ENCODE data around the gene NEDD4. TPM values are rescaled to one million over a fixed set of nuclear protein-coding genes. Genes with fewer than 3 reads are reported as not detected.
"Not testable (repeated sequence)": the region's sequence is repeated elsewhere in the genome, so short reads cannot be mapped to it uniquely, and the experiment has no call there.

Gene NEDD4
- total RNA-seq, 2 experiments from 2014 or later: 2.6 to 2.7 TPM

DNA sequence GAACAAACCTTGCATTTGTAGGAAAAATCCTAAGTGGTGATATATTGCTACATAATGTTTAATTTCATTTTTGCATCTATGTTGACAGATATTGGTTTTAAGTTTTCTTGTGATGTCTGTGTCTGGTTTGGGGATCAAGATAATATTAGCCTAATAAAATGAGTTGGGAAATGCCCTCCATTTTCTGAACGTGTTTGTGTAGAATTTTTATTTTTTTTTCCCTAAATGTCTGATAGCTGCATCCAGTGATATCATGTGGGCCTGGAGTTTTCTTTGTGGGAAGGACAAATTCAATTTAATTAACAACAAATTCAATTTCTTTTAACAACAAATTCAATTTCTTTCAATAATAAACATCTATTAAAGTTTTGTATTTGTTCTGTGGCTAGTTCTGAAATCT lies 35.1 kb downstream of the NEDD4 start:
- no peak for ATAC-seq (ENCODE audit: poor library complexity)
- DNase-seq: no peak
- H3K4me1 Mint-ChIP-seq (ENCODE audit: low read depth): no peaks in the 10 kb centered on the region
- POLR2A ChIA-PET: no interaction called here
- no peaks in the 10 kb centered on the region for H3K27me3 ChIP-seq (ENCODE audit: control insufficient read depth in 1 of 2, insufficient read depth in 2 of 2, low read length in 2 of 2)
- no peaks in the 10 kb centered on the region for H3K36me3 Mint-ChIP-seq (ENCODE audit: low read depth)
- no peaks in the 10 kb centered on the region for H3K9me3 Mint-ChIP-seq
- CTCF ChIA-PET: no interaction called here
- H3K4me3 Mint-ChIP-seq: no peak overlapping the region
- H3K27ac ChIP-seq (ENCODE audit: low read depth in 1 of 2, low read length in 2 of 2): no peak overlapping the region
- H3K27ac Mint-ChIP-seq: no peak overlapping the region
- H3K36me3 ChIP-seq (ENCODE audit: insufficient read depth, low read length): no peaks in the 10 kb centered on the region
- H3K4me1 ChIP-seq (ENCODE audit: insufficient read depth, low read length): no peaks in the 10 kb centered on the region
- H3K27me3 Mint-ChIP-seq: no peaks in the 10 kb centered on the region
- TF ChIP-seq, protein P1, sequence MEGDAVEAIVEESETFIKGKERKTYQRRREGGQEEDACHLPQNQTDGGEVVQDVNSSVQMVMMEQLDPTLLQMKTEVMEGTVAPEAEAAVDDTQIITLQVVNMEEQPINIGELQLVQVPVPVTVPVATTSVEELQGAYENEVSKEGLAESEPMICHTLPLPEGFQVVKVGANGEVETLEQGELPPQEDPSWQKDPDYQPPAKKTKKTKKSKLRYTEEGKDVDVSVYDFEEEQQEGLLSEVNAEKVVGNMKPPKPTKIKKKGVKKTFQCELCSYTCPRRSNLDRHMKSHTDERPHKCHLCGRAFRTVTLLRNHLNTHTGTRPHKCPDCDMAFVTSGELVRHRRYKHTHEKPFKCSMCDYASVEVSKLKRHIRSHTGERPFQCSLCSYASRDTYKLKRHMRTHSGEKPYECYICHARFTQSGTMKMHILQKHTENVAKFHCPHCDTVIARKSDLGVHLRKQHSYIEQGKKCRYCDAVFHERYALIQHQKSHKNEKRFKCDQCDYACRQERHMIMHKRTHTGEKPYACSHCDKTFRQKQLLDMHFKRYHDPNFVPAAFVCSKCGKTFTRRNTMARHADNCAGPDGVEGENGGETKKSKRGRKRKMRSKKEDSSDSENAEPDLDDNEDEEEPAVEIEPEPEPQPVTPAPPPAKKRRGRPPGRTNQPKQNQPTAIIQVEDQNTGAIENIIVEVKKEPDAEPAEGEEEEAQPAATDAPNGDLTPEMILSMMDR (IDR thresholded peaks at IDR 0.05): no peak
- intact Hi-C loops (cut with DNase I, micrococcal nuclease): no loop called here
- H3K9me3 ChIP-seq (ENCODE audit: control insufficient read depth in 1 of 2, insufficient read depth in 1 of 2, low read length in 2 of 2): no peaks in the 10 kb centered on the region
- H3K4me3 ChIP-seq (ENCODE audit: low read length): no peak overlapping the region

DNA sequence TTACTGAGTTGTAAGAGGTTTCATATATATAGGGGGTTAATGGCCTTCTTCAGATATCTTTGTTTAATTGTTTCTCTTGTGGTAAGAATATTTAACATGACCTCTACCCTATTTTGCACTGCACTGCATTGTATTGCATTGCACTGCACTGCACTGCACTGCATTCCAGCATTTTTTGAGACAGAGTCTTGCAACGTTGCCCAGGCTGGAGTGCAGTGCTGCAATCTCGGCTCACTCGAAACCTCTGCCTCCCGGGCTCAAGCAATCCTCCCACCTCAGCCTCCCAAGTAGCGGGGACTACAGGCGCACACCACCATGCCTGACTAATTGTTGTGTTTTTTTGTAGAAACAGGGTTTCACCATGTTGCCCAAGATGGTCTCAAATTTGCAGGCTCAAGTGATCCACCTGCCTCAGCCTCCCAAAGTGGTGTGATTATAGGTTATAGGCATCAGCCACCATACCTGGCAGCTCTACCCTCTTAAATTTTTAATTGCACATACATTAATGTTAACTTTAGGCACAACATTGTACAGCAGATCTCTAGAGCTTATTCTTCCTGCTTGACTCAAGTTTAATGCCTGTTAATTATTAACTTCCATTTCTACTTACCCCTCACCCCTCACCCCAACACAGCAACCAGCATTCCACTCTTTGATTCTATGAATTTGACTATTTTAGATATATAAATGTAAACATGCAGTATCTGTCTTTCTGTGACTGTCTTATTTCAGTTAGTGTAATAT lies 38.4 kb downstream of the NEDD4 start:
- no peaks in the 10 kb centered on the region for H3K27me3 ChIP-seq (ENCODE audit: control insufficient read depth in 1 of 2, insufficient read depth in 2 of 2, low read length in 2 of 2)
- no peak overlapping the region for H3K4me3 ChIP-seq (ENCODE audit: low read length)
- H3K36me3 ChIP-seq (ENCODE audit: insufficient read depth, low read length): no peaks in the 10 kb centered on the region
- ChIA-PET POLR2A (no interaction called here), CTCF (no interaction called here)
- intact Hi-C loops (cut with DNase I, micrococcal nuclease): no loop called here
- DNase-seq: no peak
- TF ChIP-seq, protein P1 (IDR thresholded peaks at IDR 0.05): no peak
- H3K27ac Mint-ChIP-seq: no peak overlapping the region
- no peak for ATAC-seq (ENCODE audit: poor library complexity)
- H3K27ac ChIP-seq (ENCODE audit: low read depth in 1 of 2, low read length in 2 of 2): no peak overlapping the region
- no peaks in the 10 kb centered on the region for H3K9me3 ChIP-seq (ENCODE audit: control insufficient read depth in 1 of 2, insufficient read depth in 1 of 2, low read length in 2 of 2)
- H3K27me3 Mint-ChIP-seq: no peaks in the 10 kb centered on the region
- peaks cover 2% of the 10 kb centered on the region for H3K9me3 Mint-ChIP-seq
- no peak overlapping the region for H3K4me3 Mint-ChIP-seq
- H3K36me3 Mint-ChIP-seq (ENCODE audit: low read depth): no peaks in the 10 kb centered on the region
- H3K4me1 Mint-ChIP-seq (ENCODE audit: low read depth): no peaks in the 10 kb centered on the region
- no peaks in the 10 kb centered on the region for H3K4me1 ChIP-seq (ENCODE audit: insufficient read depth, low read length)

DNA sequence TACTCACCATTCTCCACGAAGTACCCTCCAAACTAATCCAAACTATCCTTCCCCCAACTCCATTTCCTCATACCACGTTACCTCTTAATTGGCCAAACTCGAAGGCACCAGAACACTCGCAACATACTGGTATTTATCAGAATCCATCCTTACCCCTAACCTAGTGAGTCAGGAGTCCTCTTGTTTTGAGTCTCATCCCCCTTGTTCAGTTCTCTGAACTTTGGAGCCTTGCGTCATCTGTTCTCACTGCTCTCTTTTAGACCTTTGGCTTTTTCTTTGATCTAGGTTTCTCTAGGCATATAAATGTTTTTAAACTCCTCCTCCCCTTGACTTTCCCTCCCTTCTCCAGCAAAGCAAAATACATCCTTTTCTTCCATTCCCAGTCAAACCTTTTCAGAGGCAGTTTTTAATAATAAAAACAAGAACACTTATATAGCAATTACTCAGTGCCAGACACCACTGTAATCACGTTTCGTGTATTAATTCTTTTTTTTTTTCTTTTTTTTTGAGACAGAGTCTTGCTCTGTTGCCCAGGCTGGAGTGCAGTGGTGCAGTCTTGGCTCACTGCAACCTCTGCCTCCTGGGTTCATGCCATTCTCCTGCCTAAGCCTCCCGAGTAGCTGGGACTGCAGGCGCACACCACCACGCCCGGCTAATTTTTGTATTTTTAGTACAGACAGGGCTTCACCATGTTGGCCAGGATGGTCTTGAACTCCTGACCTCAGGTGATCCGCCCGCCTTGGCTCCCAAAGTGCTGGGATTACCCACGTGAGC lies 40.7 kb downstream of the NEDD4 start:
- H3K9me3 ChIP-seq (ENCODE audit: control insufficient read depth in 1 of 2, insufficient read depth in 1 of 2, low read length in 2 of 2); H3K27me3 ChIP-seq (ENCODE audit: control insufficient read depth in 1 of 2, insufficient read depth in 2 of 2, low read length in 2 of 2); H3K27ac ChIP-seq (ENCODE audit: low read depth in 1 of 2, low read length in 2 of 2); ATAC-seq (ENCODE audit: poor library complexity); H3K4me3 Mint-ChIP-seq; H3K4me1 Mint-ChIP-seq (ENCODE audit: low read depth); H3K9me3 Mint-ChIP-seq; H3K27ac Mint-ChIP-seq; H3K27me3 Mint-ChIP-seq; H3K36me3 Mint-ChIP-seq (ENCODE audit: low read depth); POLR2A ChIA-PET; H3K36me3 ChIP-seq (ENCODE audit: insufficient read depth, low read length); H3K4me3 ChIP-seq (ENCODE audit: low read length); H3K4me1 ChIP-seq (ENCODE audit: insufficient read depth, low read length); DNase-seq; intact Hi-C loops (cut with DNase I, micrococcal nuclease); CTCF ChIA-PET: not testable (repeated sequence)

DNA sequence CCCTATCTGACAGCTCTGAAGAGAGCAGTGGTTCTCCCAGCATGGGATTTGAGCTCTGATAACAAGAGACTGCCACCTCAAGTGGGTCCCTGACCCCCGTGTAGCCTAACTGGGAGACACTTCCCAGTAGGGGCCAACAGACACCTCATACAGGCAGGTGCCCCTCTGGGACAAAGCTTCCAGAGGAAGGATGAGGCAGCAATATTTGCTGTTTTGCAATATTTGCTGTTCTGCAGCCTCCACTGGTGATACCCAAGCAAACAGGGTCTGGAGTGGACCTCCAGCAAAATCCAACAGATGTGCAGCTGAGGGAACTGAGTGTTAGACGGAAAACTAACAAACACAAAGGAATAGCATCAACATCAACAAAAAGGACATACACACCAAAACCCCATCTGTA lies 48.8 kb downstream of the NEDD4 start:
- POLR2A ChIA-PET; H3K27me3 ChIP-seq (ENCODE audit: control insufficient read depth in 1 of 2, insufficient read depth in 2 of 2, low read length in 2 of 2); H3K4me1 Mint-ChIP-seq (ENCODE audit: low read depth); H3K36me3 Mint-ChIP-seq (ENCODE audit: low read depth); CTCF ChIA-PET; DNase-seq; H3K4me1 ChIP-seq (ENCODE audit: insufficient read depth, low read length); H3K9me3 ChIP-seq (ENCODE audit: control insufficient read depth in 1 of 2, insufficient read depth in 1 of 2, low read length in 2 of 2); H3K27ac ChIP-seq (ENCODE audit: low read depth in 1 of 2, low read length in 2 of 2); ATAC-seq (ENCODE audit: poor library complexity); H3K4me3 ChIP-seq (ENCODE audit: low read length); H3K36me3 ChIP-seq (ENCODE audit: insufficient read depth, low read length); H3K27me3 Mint-ChIP-seq; H3K9me3 Mint-ChIP-seq; intact Hi-C loops (cut with DNase I, micrococcal nuclease); H3K4me3 Mint-ChIP-seq; H3K27ac Mint-ChIP-seq: not testable (repeated sequence)

Data from CD4-positive, alpha-beta T cell (primary cell).